Ishikawa (cell line): ENCODE results near the gene RAC2.

Experiments
- TF ChIP-seq, protein P1 (sequence below): IDR thresholded peaks from 2 replicates; pipeline ENCODE4 v1.6.1; 2012
- TF ChIP-seq, protein P2 (sequence below): IDR thresholded peaks from 2 replicates; pipeline ENCODE4 v1.6.1; 2012; ENCODE audit warnings: low read depth, mild to moderate bottlenecking

DNA sequence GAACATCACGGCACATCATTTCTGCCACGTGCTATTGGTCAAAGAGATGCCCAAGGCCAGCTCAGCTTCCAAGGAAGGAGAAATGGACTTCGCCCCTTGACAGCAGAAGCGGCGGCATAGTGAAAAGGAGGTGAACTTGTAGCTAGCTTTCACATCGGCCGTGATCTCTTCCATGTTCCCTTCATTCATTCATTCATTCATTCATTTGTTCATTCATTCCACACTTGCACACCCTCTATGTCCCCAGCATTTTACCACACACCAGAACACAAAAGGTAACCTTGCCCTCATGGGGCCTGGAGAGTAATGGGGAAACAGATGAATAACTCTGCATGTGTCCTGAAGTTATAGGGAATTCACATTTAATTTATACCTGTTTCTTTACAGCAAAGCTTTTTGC lies 37.1 kb upstream of the RAC2 start:
- TF ChIP-seq, protein P1, sequence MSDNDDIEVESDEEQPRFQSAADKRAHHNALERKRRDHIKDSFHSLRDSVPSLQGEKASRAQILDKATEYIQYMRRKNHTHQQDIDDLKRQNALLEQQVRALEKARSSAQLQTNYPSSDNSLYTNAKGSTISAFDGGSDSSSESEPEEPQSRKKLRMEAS: no peak
- TF ChIP-seq, protein P2, sequence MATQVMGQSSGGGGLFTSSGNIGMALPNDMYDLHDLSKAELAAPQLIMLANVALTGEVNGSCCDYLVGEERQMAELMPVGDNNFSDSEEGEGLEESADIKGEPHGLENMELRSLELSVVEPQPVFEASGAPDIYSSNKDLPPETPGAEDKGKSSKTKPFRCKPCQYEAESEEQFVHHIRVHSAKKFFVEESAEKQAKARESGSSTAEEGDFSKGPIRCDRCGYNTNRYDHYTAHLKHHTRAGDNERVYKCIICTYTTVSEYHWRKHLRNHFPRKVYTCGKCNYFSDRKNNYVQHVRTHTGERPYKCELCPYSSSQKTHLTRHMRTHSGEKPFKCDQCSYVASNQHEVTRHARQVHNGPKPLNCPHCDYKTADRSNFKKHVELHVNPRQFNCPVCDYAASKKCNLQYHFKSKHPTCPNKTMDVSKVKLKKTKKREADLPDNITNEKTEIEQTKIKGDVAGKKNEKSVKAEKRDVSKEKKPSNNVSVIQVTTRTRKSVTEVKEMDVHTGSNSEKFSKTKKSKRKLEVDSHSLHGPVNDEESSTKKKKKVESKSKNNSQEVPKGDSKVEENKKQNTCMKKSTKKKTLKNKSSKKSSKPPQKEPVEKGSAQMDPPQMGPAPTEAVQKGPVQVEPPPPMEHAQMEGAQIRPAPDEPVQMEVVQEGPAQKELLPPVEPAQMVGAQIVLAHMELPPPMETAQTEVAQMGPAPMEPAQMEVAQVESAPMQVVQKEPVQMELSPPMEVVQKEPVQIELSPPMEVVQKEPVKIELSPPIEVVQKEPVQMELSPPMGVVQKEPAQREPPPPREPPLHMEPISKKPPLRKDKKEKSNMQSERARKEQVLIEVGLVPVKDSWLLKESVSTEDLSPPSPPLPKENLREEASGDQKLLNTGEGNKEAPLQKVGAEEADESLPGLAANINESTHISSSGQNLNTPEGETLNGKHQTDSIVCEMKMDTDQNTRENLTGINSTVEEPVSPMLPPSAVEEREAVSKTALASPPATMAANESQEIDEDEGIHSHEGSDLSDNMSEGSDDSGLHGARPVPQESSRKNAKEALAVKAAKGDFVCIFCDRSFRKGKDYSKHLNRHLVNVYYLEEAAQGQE: no peak
